Activated CD4-positive, alpha-beta T cell treated with anti-CD3 and anti-CD28 coated beads for 24 hours (primary cell): ENCODE measurements around the gene CRY2.
"Not testable (repeated sequence)": the region's sequence is repeated elsewhere in the genome, so short reads cannot be mapped to it uniquely, and the experiment has no call there.

ENCODE experiments used
- DNase-seq, 2 donors: peaks; one replicate each; pipeline ENCODE4 v3.0.0-alpha.2; 2020; ENCODE audit warnings: low read depth in 2 of 2

CRY2 gene

GRCh38 chr11:45899448-45900174 is 52.3 kb downstream of the CRY2 start:
- DNase-seq, result peak; percentile 35 to 38

GRCh38 chr11:45900175-45900800 is 53.0 kb downstream of the CRY2 start:
- DNase-seq, result not testable (repeated sequence)

GRCh38 chr11:45900916-45901617 is 53.8 kb downstream of the CRY2 start:
- DNase-seq, result no peak

GRCh38 chr11:45901626-45902025 is 54.4 kb downstream of the CRY2 start:
- no peak for DNase-seq

GRCh38 chr11:45902452-45903380 is 55.4 kb downstream of the CRY2 start:
- DNase-seq, result no peak

DNA sequence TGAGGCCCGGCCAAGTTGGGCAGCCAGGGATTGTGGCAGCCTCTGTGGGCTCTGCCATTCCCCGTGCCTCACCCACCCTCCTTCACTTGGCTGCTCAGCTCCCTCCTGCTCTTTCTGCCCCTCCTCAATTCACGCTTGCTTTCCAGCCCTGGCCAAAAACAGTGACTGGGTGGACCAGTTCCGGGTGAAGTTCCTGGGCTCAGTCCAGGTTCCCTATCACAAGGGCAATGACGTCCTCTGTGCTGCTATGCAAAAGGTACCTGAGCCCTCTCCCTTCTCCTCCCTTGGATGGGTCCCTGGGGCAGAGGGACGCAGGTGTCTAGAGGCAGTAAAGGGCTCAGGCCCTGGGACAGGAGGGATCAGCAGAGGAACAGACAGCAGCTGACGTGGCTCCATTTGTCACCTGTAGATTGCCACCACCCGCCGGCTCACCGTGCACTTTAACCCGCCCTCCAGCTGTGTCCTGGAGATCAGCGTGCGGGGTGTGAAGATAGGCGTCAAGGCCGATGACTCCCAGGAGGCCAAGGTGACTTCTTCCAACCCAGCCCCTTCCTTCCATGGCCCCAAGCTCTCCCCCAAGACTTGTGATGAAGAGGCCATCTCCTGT is 57.1 kb downstream of the CRY2 start:
- DNase-seq, result no peak

DNA sequence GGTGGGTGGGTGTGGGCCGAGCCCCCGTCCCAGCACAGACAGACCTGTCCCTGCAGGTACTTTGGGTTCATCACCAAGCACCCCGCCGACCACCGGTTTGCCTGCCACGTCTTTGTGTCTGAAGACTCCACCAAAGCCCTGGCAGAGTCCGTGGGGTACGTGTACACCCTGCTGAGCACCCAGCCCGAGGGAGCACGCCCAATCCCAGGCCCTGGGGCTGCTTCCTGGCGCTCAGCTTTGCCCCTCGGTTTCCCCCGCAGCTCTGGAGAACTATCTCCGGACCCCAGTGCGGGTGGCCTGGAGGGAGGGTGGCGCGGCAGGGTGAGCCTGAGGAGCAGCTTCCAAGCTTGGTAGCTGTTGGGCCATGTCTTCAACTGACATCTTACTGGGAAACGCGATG is 57.8 kb downstream of the CRY2 start:
- DNase-seq, result no peak

GRCh38 chr11:45905576-45905975 is 58.3 kb downstream of the CRY2 start:
- DNase-seq, result not testable (repeated sequence)

DNA sequence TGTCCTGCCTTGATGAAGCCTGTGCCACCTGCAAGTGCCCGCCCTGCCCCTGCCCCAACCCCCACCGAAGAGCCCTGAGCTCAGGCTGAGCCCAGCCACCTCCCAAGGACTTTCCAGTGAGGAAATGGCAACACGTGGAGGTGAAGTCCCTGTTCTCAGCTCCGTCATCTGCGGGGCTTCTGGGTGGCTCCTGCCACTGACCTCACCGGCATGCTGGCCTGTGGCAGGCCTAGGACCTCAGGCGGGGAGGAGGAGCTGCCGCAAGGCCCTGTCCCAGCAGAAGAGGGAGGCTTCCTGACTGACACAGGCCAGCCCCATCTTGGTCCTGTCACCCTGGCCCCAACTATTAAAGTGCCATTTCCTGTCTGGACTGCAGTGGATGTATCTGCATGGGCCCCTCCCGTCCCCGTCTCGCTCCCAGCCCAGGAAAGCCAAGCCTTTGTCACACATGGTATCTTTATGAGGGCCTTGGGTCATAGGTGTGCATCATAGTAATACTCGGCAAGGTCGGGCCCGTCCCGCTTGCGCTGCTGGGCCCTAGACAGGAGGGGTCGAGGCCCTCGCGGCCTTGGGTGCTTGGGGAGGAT is 58.9 kb downstream of the CRY2 start:
- DNase-seq, result no peak

DNA sequence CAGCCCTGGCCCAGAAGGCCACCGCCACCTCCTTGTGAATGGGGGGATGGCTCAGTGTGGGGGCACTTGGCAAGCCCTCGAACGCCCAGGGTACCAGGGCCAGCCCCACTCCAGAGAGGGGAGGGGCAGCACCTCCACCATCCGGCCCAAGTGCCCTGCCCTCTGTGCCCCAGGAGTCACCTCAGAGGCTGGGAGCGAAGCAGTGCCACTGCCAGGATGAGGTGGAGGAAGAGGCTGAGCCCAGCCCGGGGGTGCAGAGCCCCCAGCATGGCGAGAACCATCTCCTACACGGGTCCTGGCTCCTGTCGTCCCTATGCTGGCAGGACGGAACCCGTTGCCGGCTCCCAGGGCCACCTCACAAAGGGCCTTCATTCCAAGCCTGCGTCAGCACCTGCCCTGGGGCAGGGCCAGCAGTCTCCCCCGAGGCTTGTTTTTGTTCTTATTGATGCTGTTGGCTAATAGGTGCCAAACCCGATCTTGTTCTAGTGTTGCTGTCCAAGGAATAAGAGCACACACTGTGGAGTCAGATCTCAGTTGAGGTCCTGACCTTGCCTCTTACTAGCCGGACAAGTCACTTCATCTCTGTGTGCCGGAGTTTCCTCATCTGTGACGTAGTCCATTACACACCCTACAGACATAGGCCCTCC is 59.8 kb downstream of the CRY2 start, which contains the start of gene FREY1:
Gene FREY1, minus strand, starts transcription at position 307 of the 647 bp plus-strand sequence. Its CDS starts 26 bp downstream, at position 281.
- no peak for DNase-seq

DNA sequence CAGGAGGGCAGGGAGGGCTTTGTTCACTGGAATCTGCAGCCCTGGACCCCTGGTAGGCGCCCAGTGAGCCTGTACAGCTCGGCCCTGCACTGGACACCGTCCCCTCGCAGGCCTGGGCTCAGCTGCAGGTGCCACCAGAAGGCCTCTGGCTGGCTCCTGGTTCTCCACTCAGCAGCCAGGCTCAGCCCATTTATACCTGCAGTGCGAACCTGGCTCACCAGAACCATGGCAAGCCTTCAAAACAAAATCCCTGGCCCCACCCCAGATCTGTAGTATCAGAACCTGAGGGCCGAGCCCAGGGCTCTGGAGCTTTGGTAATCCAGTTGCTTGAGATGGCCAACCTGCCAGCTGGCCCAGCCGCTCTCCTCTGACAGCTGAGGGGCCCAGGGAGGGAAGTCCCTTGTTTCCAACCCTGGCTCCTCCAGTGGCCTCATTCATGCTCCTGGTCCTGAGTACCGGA is 60.7 kb downstream of the CRY2 start:
- DNase-seq, result no peak

DNA sequence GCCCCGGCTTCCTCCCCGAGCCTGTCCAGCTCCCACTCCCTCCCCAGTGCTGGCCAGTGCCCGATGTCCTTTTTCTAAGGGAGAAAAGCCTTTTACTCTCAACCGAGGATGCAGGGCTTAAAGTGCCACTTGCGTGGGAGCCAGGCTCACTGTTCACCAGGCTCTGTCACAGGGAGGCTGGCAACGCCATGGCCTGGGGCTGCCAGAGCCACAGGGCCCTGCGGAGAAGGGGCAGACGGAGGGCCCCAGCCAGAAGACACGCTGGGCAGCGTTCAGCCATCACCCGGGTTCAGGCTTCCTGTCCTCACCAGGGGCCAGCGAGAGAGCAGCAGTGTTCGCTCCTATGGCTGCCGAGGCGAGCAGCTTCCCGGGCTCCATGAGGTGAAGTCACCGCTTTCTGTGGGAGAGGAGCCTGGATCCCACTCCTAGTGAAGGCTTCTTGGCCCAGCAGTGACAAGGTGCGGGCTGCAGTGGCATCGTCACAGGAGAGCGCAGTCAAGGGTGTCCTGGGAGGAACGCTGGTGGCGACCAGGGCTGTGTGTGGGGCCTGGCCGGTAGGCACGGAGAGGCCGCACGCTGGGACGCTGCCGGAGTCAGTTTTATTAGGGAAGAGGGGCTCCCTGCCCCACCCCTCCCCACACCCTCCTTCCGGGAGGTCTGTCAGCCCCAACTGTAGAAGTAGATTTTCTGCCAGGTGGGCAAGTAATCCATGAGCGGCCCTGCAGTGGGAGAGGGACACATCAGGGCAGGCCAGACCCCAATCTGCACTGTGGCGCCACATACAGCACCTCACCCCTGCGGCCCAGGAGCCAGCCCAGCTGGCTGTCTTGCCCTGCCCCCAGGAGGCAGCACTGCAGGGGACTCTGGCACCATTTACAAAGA is 62.6 kb downstream of the CRY2 start:
- no peak for DNase-seq

DNA sequence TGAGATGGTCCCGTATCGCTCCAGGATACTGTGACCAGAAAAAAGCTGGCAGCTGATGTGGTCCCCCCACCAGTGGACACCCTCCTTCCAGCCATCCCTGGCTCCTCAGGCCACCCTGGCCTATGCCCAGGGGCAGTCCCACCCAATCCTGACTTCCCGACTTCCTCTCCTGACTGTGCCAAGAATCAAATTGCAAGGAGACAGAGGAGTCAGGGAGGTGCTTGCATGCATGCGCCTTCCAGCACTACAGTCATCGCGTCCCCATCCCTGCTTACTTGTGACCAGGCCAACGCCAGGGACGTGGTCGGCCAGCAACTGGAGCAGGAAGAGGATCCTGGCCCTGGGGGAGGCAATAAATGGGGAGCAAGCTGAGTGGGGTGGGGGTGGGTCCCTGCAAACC is 63.3 kb downstream of the CRY2 start:
- DNase-seq, result no peak

GRCh38 chr11:45913514-45913913 is 66.2 kb downstream of the CRY2 start:
- DNase-seq, result no peak

- no peak for DNase-seq
Measured at GRCh38 chr11:45913942-45914635, 66.8 kb downstream of the CRY2 start.

GRCh38 chr11:45915446-45915845 is 68.2 kb downstream of the CRY2 start:
- no peak for DNase-seq

DNA sequence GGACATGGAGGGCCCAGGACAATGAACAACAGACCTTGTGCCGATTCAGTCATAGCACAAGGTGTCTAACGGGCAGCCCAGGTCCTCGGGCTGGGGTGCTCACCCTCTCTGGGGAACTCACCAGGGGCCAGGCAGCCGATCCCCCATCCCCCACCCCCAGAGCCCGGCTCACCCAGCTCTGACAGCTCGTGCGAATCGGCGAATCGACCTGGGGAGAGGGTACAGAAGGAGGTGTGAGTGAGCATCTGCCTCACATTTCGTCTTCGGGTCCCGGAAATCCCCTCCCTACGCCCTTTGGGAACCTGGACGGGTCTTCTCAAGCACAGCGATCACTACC is 70.0 kb downstream of the CRY2 start:
- DNase-seq, result no peak

DNA sequence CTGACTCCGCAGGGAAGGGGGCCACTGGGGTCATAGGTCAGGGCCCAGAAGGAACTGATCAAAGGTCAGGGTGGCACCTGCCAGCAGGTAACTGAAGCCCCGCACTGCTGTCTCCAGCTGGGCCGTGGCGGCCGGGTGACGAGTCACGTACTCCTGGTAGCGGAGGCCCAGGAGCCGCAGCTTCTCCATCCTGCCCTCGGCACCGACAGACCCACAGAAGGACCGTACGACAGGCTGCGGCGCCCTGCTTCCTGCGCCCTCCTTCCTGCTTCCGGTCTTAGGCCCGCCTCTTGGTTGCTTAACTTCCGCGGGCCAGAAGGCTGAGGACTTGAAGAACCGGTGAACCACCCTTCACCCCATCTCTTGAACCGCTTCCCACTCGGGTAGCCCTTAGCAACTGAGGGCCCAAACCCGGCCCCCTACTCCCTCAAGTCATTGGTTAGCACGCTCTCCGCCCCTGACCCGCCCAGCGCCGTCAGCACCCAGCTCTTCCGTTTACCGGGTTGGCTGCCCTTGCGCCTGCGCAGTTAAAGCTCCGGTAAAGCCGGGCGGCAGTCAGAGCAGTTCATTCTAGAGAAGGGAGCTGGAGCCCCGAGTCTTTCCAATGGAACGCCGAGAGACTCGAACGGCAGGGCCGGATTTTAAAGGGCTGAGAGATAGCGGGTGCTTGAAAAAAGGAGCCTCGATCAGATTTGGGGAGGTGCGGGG is 70.5 kb downstream of the CRY2 start, which contains the start of gene PEX16:
Gene PEX16, minus strand, starts transcription at position 255 of the 708 bp plus-strand sequence. Its CDS starts 66 bp downstream, at position 189.
- peak; percentile 87 to 88 for DNase-seq
